NCI-H2227 (cell line): ENCODE results near the gene RHAG.

Experiments used
- DNase-seq: peaks from one replicate; lab custom pipeline; 2025; ENCODE audit not compliant: unreplicated experiment; lab: John Stamatoyannopoulos, UW

Gene RHAG

GRCh38 chr6:49565261-49565660 is 71.4 kb downstream of the RHAG start:
- DNase-seq: no peak

GRCh38 chr6:49564552-49564951 is 72.1 kb downstream of the RHAG start:
- no peak for DNase-seq

GRCh38 chr6:49563006-49563886 is 73.4 kb downstream of the RHAG start:
- DNase-seq: no peak

- DNase-seq: no peak
These were observed 78.4 kb downstream of the RHAG start for GRCh38 chr6:49558238-49558637.

DNA sequence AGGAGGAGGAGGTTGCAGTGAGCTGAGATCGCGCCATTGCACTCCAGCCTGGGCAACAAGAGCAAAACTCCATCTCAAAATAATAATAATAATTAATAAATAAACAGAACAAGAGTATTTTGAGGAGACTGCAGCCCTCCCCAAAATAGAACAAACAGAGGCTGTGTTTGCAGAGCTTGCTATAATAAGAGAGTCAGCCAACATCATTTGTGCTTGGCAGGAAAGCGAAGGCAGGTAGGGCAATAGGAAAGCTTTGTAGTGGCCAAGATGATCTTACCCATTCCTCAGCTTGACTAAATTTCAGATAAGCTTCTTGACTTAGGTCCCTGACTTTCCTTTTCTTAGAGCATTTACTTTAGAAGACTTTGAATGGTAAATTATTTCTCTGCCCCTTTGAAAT is 79.5 kb downstream of the RHAG start:
- no peak for DNase-seq

- peak; percentile 0 for DNase-seq
These were observed 80.2 kb downstream of the RHAG start for GRCh38 chr6:49556429-49556837.

DNA sequence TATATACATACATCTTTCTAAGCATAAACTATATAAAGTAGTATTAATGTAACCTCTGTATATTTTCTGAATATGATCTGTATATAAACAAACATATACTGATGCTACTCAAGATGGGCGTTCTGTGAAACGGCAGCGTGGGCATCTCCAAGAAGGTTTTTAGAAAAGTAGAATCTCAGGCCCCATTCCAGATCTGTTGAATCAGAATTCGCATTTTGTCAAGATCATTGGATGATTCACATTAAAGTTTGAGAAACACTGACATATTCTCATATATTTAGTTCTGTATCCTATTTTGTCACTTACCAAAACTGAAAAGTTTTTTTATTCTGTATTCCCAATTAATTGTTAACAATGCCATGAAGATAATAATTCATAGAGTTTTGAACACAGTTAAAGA is 80.7 kb downstream of the RHAG start:
- no peak for DNase-seq
